ENCODE results near the gene HAND2. TPM values are rescaled to one million over a fixed set of nuclear protein-coding genes. Genes with fewer than 3 reads are reported as not detected.

Gene HAND2
- total RNA-seq, 4 donors from 2014 or later, result 0.96 to 5.0 (median 3.3) TPM

DNA sequence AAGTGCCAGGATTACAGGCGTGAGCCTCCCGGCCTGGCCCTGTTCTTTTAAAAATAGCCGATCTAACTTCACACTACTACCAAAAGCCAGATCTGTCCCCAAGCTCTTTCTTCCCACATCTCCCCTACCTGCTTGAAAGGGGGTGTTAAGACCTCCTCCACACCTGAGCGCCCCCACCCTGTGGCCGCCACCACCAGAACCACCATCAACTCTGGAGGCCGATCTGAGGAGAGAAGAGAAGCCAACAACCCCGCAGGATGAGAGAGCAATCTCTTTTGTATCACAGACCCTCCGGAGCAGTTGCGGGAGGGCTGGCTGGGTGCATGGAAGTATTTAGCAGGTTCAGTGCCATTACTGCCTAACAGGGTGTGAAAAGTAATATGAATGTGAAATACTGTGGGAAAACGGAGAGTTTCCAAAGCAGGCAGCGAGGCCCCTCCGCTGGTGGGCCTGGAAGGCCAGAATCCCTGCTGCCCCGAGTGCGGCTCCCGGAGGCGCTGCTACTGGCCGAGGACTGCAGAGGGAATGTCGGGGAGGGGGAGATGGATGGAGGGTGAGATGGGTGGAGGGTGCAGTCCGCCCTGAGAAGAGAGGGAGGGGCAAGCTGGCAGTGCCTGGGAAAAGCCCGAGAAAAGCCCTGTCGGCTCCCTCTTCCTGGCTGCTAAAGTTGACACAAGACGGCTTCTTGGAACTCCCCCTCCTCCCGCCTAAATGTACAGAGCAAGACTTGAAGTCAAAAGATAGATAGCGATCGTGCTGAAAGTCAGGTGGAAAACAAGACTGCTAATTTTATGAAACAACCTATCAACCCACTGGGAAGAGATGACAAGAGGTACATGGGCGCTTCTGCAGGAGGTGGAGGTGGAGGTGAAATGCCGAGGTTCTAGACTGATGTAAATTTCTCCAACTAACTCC is 22.3 kb downstream of the HAND2 start:
- Histone ChIP-seq H3K9me3 (no peaks in the 10 kb centered on the region), H3K27me3 (peaks cover 95% of the 10 kb centered on the region), H3K36me3 (no peaks in the 10 kb centered on the region), H3K4me3 (no peak overlapping the region), H3K27ac (no peak overlapping the region), H3K4me1 (peaks cover 14% of the 10 kb centered on the region)
- TF ChIP-seq POLR2AphosphoS5 (IDR thresholded peaks at IDR 0.05) (no peak), CTCF (IDR thresholded peaks at IDR 0.05) (no peak), POLR2A (IDR thresholded peaks at IDR 0.05) (no peak), EP300 (IDR thresholded peaks at IDR 0.05) (no peak)
- DNase-seq (ENCODE audit: low spot score in 2 of 2), result no peak
- WGBS, result 65% methylated on average over 26 of the region's 27 CpGs

- Histone ChIP-seq H3K4me1 (peaks cover 14% of the 10 kb centered on the region), H3K27ac (no peak overlapping the region), H3K27me3 (peaks cover 95% of the 10 kb centered on the region), H3K36me3 (no peaks in the 10 kb centered on the region), H3K4me3 (peak overlapping the region; percentile 31), H3K9me3 (no peaks in the 10 kb centered on the region)
- WGBS, result 29% methylated on average over 23 of the region's 35 CpGs
- TF ChIP-seq POLR2AphosphoS5 (IDR thresholded peaks at IDR 0.05) (no peak), CTCF (IDR thresholded peaks at IDR 0.05) (no peak), POLR2A (IDR thresholded peaks at IDR 0.05) (no peak), EP300 (IDR thresholded peaks at IDR 0.05) (no peak)
- peak in 1 of 2 donors; percentile 56 for DNase-seq (ENCODE audit: low spot score in 2 of 2)
Observed at GRCh38 chr4:173506597-173507211, 23.3 kb downstream of the HAND2 start.

DNA sequence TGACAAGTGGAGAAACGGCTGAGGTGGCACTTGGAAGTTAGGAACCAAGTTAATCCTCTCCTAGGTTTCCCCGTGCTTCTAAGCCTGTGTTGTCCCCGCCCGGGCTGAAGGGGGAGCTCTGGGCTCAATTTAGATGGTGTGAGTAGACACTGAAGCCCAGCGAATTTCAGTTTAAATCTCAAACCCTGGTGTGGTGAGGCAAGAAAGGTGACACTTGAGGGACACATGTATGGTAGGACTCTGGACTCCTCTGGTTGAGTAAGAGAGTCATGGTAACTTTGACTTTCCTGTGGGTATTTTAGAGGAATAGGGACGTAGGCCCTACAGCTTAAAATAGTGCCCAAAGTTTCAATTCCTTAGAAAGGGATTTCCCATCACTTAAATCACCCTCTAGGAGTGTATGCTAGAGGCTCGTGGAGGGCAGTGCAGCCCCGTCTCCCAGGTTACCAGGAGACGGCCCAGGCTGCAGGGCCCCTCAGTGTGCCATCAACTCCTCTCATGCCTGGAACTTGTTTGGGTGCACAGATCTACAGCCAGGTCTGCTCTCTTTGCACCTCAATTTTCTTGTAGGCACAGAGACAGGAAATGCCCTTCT is 24.0 kb downstream of the HAND2 start:
- Histone ChIP-seq H3K4me3 (no peak overlapping the region), H3K4me1 (peaks cover 17% of the 10 kb centered on the region), H3K9me3 (no peaks in the 10 kb centered on the region), H3K27me3 (peaks cover 97% of the 10 kb centered on the region), H3K36me3 (no peaks in the 10 kb centered on the region), H3K27ac (no peak overlapping the region)
- TF ChIP-seq POLR2AphosphoS5 (IDR thresholded peaks at IDR 0.05), result no peak
- TF ChIP-seq CTCF (IDR thresholded peaks at IDR 0.05), result peak; percentile 34 to 59
- no peak for TF ChIP-seq EP300 (IDR thresholded peaks at IDR 0.05)
- TF ChIP-seq POLR2A (IDR thresholded peaks at IDR 0.05), result no peak
- WGBS, result 30% methylated on average over 9 of the region's 9 CpGs
- DNase-seq (ENCODE audit: low spot score in 2 of 2), result peak in 1 of 2 donors; percentile 81

DNA sequence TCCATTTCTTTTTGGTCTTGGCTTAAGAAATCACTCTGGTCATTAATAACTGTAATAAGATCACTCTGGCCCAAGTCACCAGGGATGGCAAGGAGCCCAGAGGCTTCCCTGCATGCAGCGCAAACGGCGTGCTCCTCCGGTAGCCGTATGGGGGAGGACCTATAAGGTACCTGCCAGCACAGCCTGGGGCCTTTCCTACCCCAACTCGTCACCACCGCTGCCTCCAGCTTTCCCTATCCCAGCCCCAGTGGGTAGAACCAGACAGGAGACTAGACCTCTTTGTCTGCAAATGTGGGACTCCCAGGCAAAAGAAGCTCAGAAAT is 25.9 kb downstream of the HAND2 start:
- Histone ChIP-seq H3K27ac (no peak overlapping the region), H3K9me3 (no peaks in the 10 kb centered on the region), H3K36me3 (no peaks in the 10 kb centered on the region), H3K27me3 (peaks cover 99% of the 10 kb centered on the region), H3K4me3 (no peak overlapping the region), H3K4me1 (peaks cover 18% of the 10 kb centered on the region)
- peak in 1 of 2 donors; percentile 31 for DNase-seq (ENCODE audit: low spot score in 2 of 2)
- no peak for TF ChIP-seq POLR2A (IDR thresholded peaks at IDR 0.05)
- TF ChIP-seq POLR2AphosphoS5 (IDR thresholded peaks at IDR 0.05), result no peak
- TF ChIP-seq CTCF (IDR thresholded peaks at IDR 0.05), result no peak
- TF ChIP-seq EP300 (IDR thresholded peaks at IDR 0.05), result no peak
- 17% methylated on average over 7 of the region's 7 CpGs for WGBS
